B cell (primary cell): ENCODE results near the gene PLEKHG2. TPM values are rescaled to one million over a fixed set of nuclear protein-coding genes. Genes with fewer than 3 reads are reported as not detected.

Experiments
- ATAC-seq: fragments of 200-7000 bp; cut with Tn5 transposase; one replicate; pipeline ENCODE4 v1.10.0; 2021; ENCODE audit warnings: low read depth, mild to moderate bottlenecking, moderate number of reproducible peaks, moderate library complexity
- CTCF ChIA-PET: fragments of 350-600 bp; sonication (Branson Sonifier 250); formaldehyde crosslinking; loops from one replicate; lab custom pipeline; 2021; ENCODE audit warnings: antibody characterized with exemption, inconsistent platforms; lab: Charles Lee
- POLR2A ChIA-PET: fragments of 350-600 bp; sonication (Branson Sonifier 250); formaldehyde crosslinking; loops from one replicate; lab custom pipeline; 2021; ENCODE audit warnings: antibody characterized with exemption; lab: Charles Lee
- DNase-seq: peaks from one replicate; pipeline ENCODE4 v3.0.0; 2013
- H2AFZ ChIP-seq: 2 replicates; pipeline ENCODE4 v1.6.1; 2012; ENCODE audit warnings: mild to moderate bottlenecking, low read depth, low read length; ENCODE audit not compliant: insufficient read depth, poor library complexity, severe bottlenecking
- H3K27ac ChIP-seq, 2 donors: 1 replicate in 1 of 2; 2 replicates in 1 of 2; pipeline ENCODE4 v1.5.1; 2012 to 2013; ENCODE audit warnings: low read length in 2 of 2, mild to moderate bottlenecking in 2 of 2, moderate library complexity in 1 of 2
- H3K27me3 ChIP-seq, 4 experiments: fragments of 200-600 bp in 1 of 4; sonication (generic) in 1 of 4; replicated peaks in 1 of 4; 1 replicate in 2 of 4; 2 replicates in 2 of 4; pipeline versions ENCODE4 v1.6.1 to v1.7.0; 2013 to 2016; ENCODE audit warnings: low read length in 3 of 4, mild to moderate bottlenecking in 2 of 4, mixed read lengths in 1 of 4, moderate library complexity in 1 of 4; ENCODE audit not compliant: insufficient read depth in 4 of 4, control insufficient read depth in 3 of 4; ENCODE audit errors: control extremely low read depth in 1 of 4
- H3K36me3 ChIP-seq, 2 experiments: replicated peaks in 1 of 2; 1 replicate in 1 of 2; 2 replicates in 1 of 2; pipeline versions ENCODE4 v1.6.1 to v1.7.1; 2013; ENCODE audit warnings: low read length in 1 of 2; ENCODE audit not compliant: insufficient read depth in 2 of 2, control insufficient read depth in 1 of 2; ENCODE audit errors: control extremely low read depth in 1 of 2, extremely low read depth in 1 of 2
- H3K4me1 ChIP-seq, 2 donors: fragments of 200-600 bp in 1 of 2; sonication (generic) in 1 of 2; 1 replicate in 1 of 2; 2 replicates in 1 of 2; pipeline versions ENCODE4 v1.5.1 to v1.6.1; 2013 to 2017; ENCODE audit warnings: low read length in 2 of 2; ENCODE audit not compliant: control insufficient read depth in 2 of 2, insufficient read depth in 2 of 2
- H3K4me2 ChIP-seq: replicated peaks from 2 replicates; pipeline ENCODE3; 2012; ENCODE audit warnings: mild to moderate bottlenecking, low read depth, low read length; ENCODE audit not compliant: poor library complexity, severe bottlenecking
- H3K4me3 ChIP-seq, 5 experiments: fragments of 200-600 bp in 1 of 5; sonication (generic) in 1 of 5; 1 replicate in 3 of 5; 2 replicates in 2 of 5; pipeline versions ENCODE4 v1.5.1 to v1.7.0; 2011 to 2016; ENCODE audit warnings: low read length in 4 of 5, mild to moderate bottlenecking in 4 of 5, low read depth in 2 of 5, control low read depth in 1 of 5, moderate library complexity in 1 of 5; ENCODE audit not compliant: insufficient read depth in 1 of 5; ENCODE audit errors: control extremely low read depth in 1 of 5, extremely low read depth in 1 of 5
- H3K79me2 ChIP-seq: fragments of 200-600 bp; sonication (generic); one replicate; pipeline ENCODE4 v1.6.0; 2016; ENCODE audit warnings: low read length; ENCODE audit not compliant: control insufficient read depth, insufficient read depth
- H3K9ac ChIP-seq: fragments of 200-600 bp; sonication (generic); 2 replicates; pipeline ENCODE4 v1.6.1; 2017; ENCODE audit warnings: mild to moderate bottlenecking, low read length, moderate library complexity
- H3K9me3 ChIP-seq, 3 donors: one replicate each; pipeline versions ENCODE4 v1.6.1 to v1.7.1; 2013; ENCODE audit warnings: low read length in 2 of 3; ENCODE audit not compliant: control insufficient read depth in 2 of 3, insufficient read depth in 1 of 3; ENCODE audit errors: control extremely low read depth in 1 of 3
- H4K20me1 ChIP-seq: 2 replicates; pipeline ENCODE4 v1.6.0; 2012; ENCODE audit warnings: mild to moderate bottlenecking, low read length; ENCODE audit not compliant: insufficient read depth, control insufficient read depth, poor library complexity, severe bottlenecking
- H3K27ac Mint-ChIP-seq: one replicate; pipeline ENCODE4 v1.8.0; 2021; ENCODE audit warnings: mixed read lengths
- H3K27me3 Mint-ChIP-seq: one replicate; pipeline ENCODE4 v1.8.0; 2021; ENCODE audit warnings: mixed read lengths
- H3K4me1 Mint-ChIP-seq: one replicate; pipeline ENCODE4 v1.8.0; 2021; ENCODE audit warnings: mixed read lengths
- H3K4me3 Mint-ChIP-seq: one replicate; pipeline ENCODE4 v1.8.0; 2021; ENCODE audit warnings: mixed read lengths
- H3K9me3 Mint-ChIP-seq: one replicate; pipeline ENCODE4 v1.8.0; 2022; ENCODE audit warnings: mixed read lengths; ENCODE audit not compliant: insufficient read depth
- CTCF ChIP-seq: fragments of 200-600 bp; IDR thresholded peaks from one replicate; pipeline ENCODE4 v1.8.0; 2022; ENCODE audit warnings: antibody characterized with exemption, mild to moderate bottlenecking
- EZH2 ChIP-seq: IDR thresholded peaks from 2 replicates; pipeline ENCODE4 v1.6.1; 2012; ENCODE audit warnings: borderline replicate concordance, low read depth, mild to moderate bottlenecking, moderate library complexity, low read length; ENCODE audit not compliant: insufficient read depth, poor library complexity, severe bottlenecking
- WGBS: methylation state at CpG from one replicate; pipeline ENCODE4 v1.1.5; 2013; ENCODE audit warnings: missing lambda C conversion rate; ENCODE audit not compliant: insufficient coverage; 5-methylcytosine and 5-hydroxymethylcytosine counted together
- intact Hi-C: fragments of 100-400 bp; cut with micrococcal nuclease; formaldehyde crosslinking; loops from one replicate; pipeline ENCODE4 v1.10.0; 2022
- polyA plus RNA-seq: library from polyadenylated mRNA; depleted of rRNA; stranded (reverse); fragments of >200 nt; gene quantifications from 2 replicates; pipeline ENCODE4 v1.2.3, GENCODE V29; 2012
- total RNA-seq, 2 donors: library from RNA; stranded (reverse); fragments of 120-200 nt in 1 of 2; gene quantifications; 1 replicate in 1 of 2; 2 replicates in 1 of 2; pipeline versions ENCODE4 v1.2.3 to v1.2.4, GENCODE V29; 2013 to 2022

PLEKHG2 gene
- total and polyA plus RNA-seq, 2 donors (not counting 1 experiment from before 2014, with no cell fraction given) = 27.0 to 167 TPM

GRCh38 chr19:39410017-39410830 is 2.2 kb upstream of the PLEKHG2 start:
- peak overlapping the region; percentile 100 for H3K4me2 ChIP-seq
- POLR2A ChIA-PET = interaction anchor here (0.8 to 4.5 kb wide), 5 partner anchors 8 to 22 kb away, joined by 3 to 74 read pairs (median 54); partner anchors contain the start of genes MED29 and PAF1
- H3K9me3 ChIP-seq = peaks cover 0 to 2% (median 0%) of the 10 kb centered on the region in 3 donors
- WGBS = 2% methylated on average over 35 of the region's 35 CpGs
- no peaks in the 10 kb centered on the region for H3K9me3 Mint-ChIP-seq
- no peaks in the 10 kb centered on the region for H3K27me3 Mint-ChIP-seq
- no peaks in the 10 kb centered on the region for H3K27me3 ChIP-seq
- peak overlapping the region; percentile 99 for H3K9ac ChIP-seq
- no peak for TF ChIP-seq EZH2
- TF ChIP-seq CTCF = no peak
- intact Hi-C loops = loop anchor here (1.0 to 5.0 kb wide), 3 partner anchors 9 to 1367 kb away; partner anchors contain the start of genes EIF3K, MAP4K1, MIA and RAB4B
- peak overlapping the region; percentile 99 for H3K27ac Mint-ChIP-seq
- no peak overlapping the region for H2AFZ ChIP-seq
- ATAC-seq (peak; percentile 28), DNase-seq (peak; percentile 94)
- H3K79me2 ChIP-seq = peaks cover 45% of the 10 kb centered on the region
- H4K20me1 ChIP-seq = peaks cover 28% of the 10 kb centered on the region
- H3K4me3 Mint-ChIP-seq = peak overlapping the region; percentile 94
- CTCF ChIA-PET = interaction anchor here (2.3 to 2.9 kb wide), 3 partner anchors 11 to 19 kb away, joined by 12 to 260 read pairs (median 42); partner anchors contain the start of genes MED29 and PAF1
- H3K4me1 ChIP-seq = peaks cover 31 to 51% of the 10 kb centered on the region in 2 donors
- peak overlapping the region; percentile 38 to 99 (median 95) for H3K4me3 ChIP-seq
- peaks cover 0 to 24% of the 10 kb centered on the region in 2 experiments for H3K36me3 ChIP-seq
- peak overlapping the region; percentile 100 for H3K27ac ChIP-seq
- peaks cover 59% of the 10 kb centered on the region for H3K4me1 Mint-ChIP-seq

GRCh38 chr19:39410831-39411080 is 1.7 kb upstream of the PLEKHG2 start:
- peaks cover 28% of the 10 kb centered on the region for H4K20me1 ChIP-seq
- H3K9ac ChIP-seq = peak overlapping the region; percentile 99
- Mint-ChIP-seq H3K27ac (peak overlapping the region; percentile 99), H3K27me3 (no peaks in the 10 kb centered on the region), H3K4me3 (peak overlapping the region; percentile 94), H3K4me1 (peaks cover 54% of the 10 kb centered on the region), H3K9me3 (no peaks in the 10 kb centered on the region)
- ChIA-PET CTCF (interaction anchor here (1.3 to 2.3 kb wide), 5 partner anchors 11 to 291 kb away, joined by 3 to 260 read pairs (median 23); partner anchors contain the start of genes MED29, PAF1 and RPS16), POLR2A (interaction anchor here (2.2 to 2.5 kb wide), 4 partner anchors 9 to 25 kb away, joined by 20 to 74 read pairs (median 40); partner anchors contain the start of genes MED29, PAF1 and RPS16)
- peaks cover 25 to 45% of the 10 kb centered on the region in 2 donors for H3K4me1 ChIP-seq
- no peaks in the 10 kb centered on the region for H3K27me3 ChIP-seq
- 77% methylated on average over 1 of the region's 1 CpG for WGBS
- peaks cover 0 to 24% of the 10 kb centered on the region in 2 experiments for H3K36me3 ChIP-seq
- DNase-seq (no peak), ATAC-seq (no peak)
- H3K4me2 ChIP-seq = peak overlapping the region; percentile 100
- H3K4me3 ChIP-seq = peak overlapping the region; percentile 38 to 99 (median 95)
- H2AFZ ChIP-seq = no peak overlapping the region
- intact Hi-C loops = loop anchor here (1.0 to 5.0 kb wide), 4 partner anchors 9 to 1367 kb away; partner anchors contain the start of genes EIF3K, MAP4K1, MIA and RAB4B
- peaks cover 40% of the 10 kb centered on the region for H3K79me2 ChIP-seq
- TF ChIP-seq EZH2 (no peak), CTCF (no peak)
- H3K9me3 ChIP-seq = peaks cover 0 to 2% (median 0%) of the 10 kb centered on the region in 3 donors
- H3K27ac ChIP-seq = peak overlapping the region; percentile 100
